Measurements from ENCODE around the gene RALGAPA1.

- TF ChIP-seq CTCF (IDR thresholded peaks at IDR 0.05) (no peak), POLR2A (IDR thresholded peaks at IDR 0.05) (no peak), EP300 (IDR thresholded peaks at IDR 0.05) (no peak)
These were observed 67.6 kb downstream of the RALGAPA1 start for GRCh38 chr14:35741345-35742031.
